Caco-2 (cell line): ENCODE data around the gene TRPT1. TPM values are rescaled to one million over a fixed set of nuclear protein-coding genes. Genes with fewer than 3 reads are reported as not detected.

ENCODE experiments used
- BruUV-seq: library from RNA; stranded (reverse); fragments of 400-500 nt; replicated peaks from 2 replicates; lab custom pipeline; 2021; lab: Mats Ljungman, UMichigan
- CTCF ChIA-PET: fragments of 300-600 bp; sonication (Branson Sonifier 250); formaldehyde crosslinking; loops from one replicate; lab custom pipeline; 2022; ENCODE audit warnings: antibody characterized with exemption; lab: Charles Lee
- POLR2A ChIA-PET: fragments of 300-600 bp; sonication (Branson Sonifier 250); formaldehyde crosslinking; loops from one replicate; lab custom pipeline; 2022; ENCODE audit warnings: antibody characterized with exemption; lab: Charles Lee
- DNase-seq, 2 experiments: peaks; one replicate each; pipeline versions ENCODE4 v3.0.0 to v3.0.0-alpha.2; 2020 to 2022
- H3K27me3 ChIP-seq: replicated peaks from 2 replicates; pipeline ENCODE4 v1.6.0; 2011; ENCODE audit warnings: low read length; ENCODE audit not compliant: control insufficient read depth, insufficient read depth
- H3K36me3 ChIP-seq: 2 replicates; pipeline ENCODE4 v1.5.1; 2011; ENCODE audit warnings: low read length; ENCODE audit not compliant: control insufficient read depth, insufficient read depth
- H3K4me1 ChIP-seq: fragments of 250-450 bp; sonication (Bioruptor Pico); 2 replicates; pipeline ENCODE4 v1.5.1; 2020; ENCODE audit warnings: mild to moderate bottlenecking
- H3K4me3 ChIP-seq: 2 replicates; pipeline ENCODE4 v1.5.1; 2011; ENCODE audit warnings: low read depth, mild to moderate bottlenecking, control low read depth, low read length
- H3K9me3 ChIP-seq: fragments of 250-450 bp; sonication (Bioruptor Pico); 2 replicates; pipeline ENCODE4 v1.5.1; 2020; ENCODE audit warnings: mild to moderate bottlenecking, moderate library complexity
- H3K27ac Mint-ChIP-seq: one replicate; pipeline ENCODE4 v1.8.0; 2022; ENCODE audit warnings: mixed read lengths; ENCODE audit not compliant: unreplicated experiment
- H3K27me3 Mint-ChIP-seq: one replicate; pipeline ENCODE4 v1.8.0; 2022; ENCODE audit warnings: mixed read lengths; ENCODE audit not compliant: insufficient read depth, unreplicated experiment
- H3K36me3 Mint-ChIP-seq: one replicate; pipeline ENCODE4 v1.8.0; 2022; ENCODE audit warnings: mild to moderate bottlenecking, mixed read lengths; ENCODE audit not compliant: insufficient read depth, unreplicated experiment
- H3K4me1 Mint-ChIP-seq: one replicate; pipeline ENCODE4 v1.8.0; 2022; ENCODE audit warnings: low read depth, mixed read lengths; ENCODE audit not compliant: unreplicated experiment
- H3K4me3 Mint-ChIP-seq: one replicate; pipeline ENCODE4 v1.8.0; 2022; ENCODE audit warnings: mild to moderate bottlenecking, moderate library complexity, mixed read lengths; ENCODE audit not compliant: unreplicated experiment
- H3K9me3 Mint-ChIP-seq: one replicate; pipeline ENCODE4 v1.8.0; 2022; ENCODE audit warnings: mixed read lengths; ENCODE audit not compliant: unreplicated experiment
- intact Hi-C: fragments of 100-400 bp; cut with micrococcal nuclease; formaldehyde crosslinking; loops from one replicate; pipeline ENCODE4 v1.10.0; 2022; ENCODE audit not compliant: unreplicated experiment
- total RNA-seq: library from RNA; stranded (reverse); gene quantifications from 2 replicates; pipeline ENCODE4 v1.2.3, GENCODE V29; 2022
- TF ChIP-seq, protein P1 (sequence below), 2 experiments: fragments of 200-600 bp in 1 of 2; IDR thresholded peaks; 1 replicate in 1 of 2; 2 replicates in 1 of 2; pipeline versions ENCODE4 v1.5.1 to v1.8.0; 2011 to 2022; ENCODE audit warnings: antibody characterized with exemption in 1 of 2, control low read depth in 1 of 2, inconsistent platforms in 1 of 2, low read depth in 1 of 2, low read length in 1 of 2, mild to moderate bottlenecking in 1 of 2, moderate library complexity in 1 of 2; ENCODE audit not compliant: insufficient read depth in 1 of 2, severe bottlenecking in 1 of 2, unreplicated experiment in 1 of 2

Gene TRPT1
- total RNA-seq, 1 experiment from 2014 or later, result 32.1 TPM

GRCh38 chr11:64258356-64258755 lies 32.4 kb upstream of the TRPT1 start:
- Mint-ChIP-seq H3K4me1 (peaks cover 8% of the 10 kb centered on the region), H3K9me3 (no peaks in the 10 kb centered on the region), H3K27me3 (no peaks in the 10 kb centered on the region), H3K4me3 (no peak overlapping the region), H3K36me3 (peaks cover 49% of the 10 kb centered on the region), H3K27ac (no peak overlapping the region)
- Histone ChIP-seq H3K4me3 (no peak overlapping the region), H3K4me1 (no peaks in the 10 kb centered on the region), H3K9me3 (no peaks in the 10 kb centered on the region), H3K27me3 (no peaks in the 10 kb centered on the region), H3K36me3 (peaks cover 4% of the 10 kb centered on the region)
- no TSS peak for BruUV-seq
- ChIA-PET POLR2A (no interaction called here), CTCF (no interaction called here)
- DNase-seq, result no peak
- TF ChIP-seq, protein P1, sequence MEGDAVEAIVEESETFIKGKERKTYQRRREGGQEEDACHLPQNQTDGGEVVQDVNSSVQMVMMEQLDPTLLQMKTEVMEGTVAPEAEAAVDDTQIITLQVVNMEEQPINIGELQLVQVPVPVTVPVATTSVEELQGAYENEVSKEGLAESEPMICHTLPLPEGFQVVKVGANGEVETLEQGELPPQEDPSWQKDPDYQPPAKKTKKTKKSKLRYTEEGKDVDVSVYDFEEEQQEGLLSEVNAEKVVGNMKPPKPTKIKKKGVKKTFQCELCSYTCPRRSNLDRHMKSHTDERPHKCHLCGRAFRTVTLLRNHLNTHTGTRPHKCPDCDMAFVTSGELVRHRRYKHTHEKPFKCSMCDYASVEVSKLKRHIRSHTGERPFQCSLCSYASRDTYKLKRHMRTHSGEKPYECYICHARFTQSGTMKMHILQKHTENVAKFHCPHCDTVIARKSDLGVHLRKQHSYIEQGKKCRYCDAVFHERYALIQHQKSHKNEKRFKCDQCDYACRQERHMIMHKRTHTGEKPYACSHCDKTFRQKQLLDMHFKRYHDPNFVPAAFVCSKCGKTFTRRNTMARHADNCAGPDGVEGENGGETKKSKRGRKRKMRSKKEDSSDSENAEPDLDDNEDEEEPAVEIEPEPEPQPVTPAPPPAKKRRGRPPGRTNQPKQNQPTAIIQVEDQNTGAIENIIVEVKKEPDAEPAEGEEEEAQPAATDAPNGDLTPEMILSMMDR (IDR thresholded peaks at IDR 0.05; ENCODE audit: insufficient read depth in 1 of 2, low read depth in 1 of 2, low read length in 1 of 2, severe bottlenecking in 1 of 2, unreplicated experiment in 1 of 2), result no peak
- intact Hi-C loops, result no loop called here

- H3K9me3 ChIP-seq, result no peaks in the 10 kb centered on the region
Measured at GRCh38 chr11:64256300-64256699, 30.3 kb upstream of the TRPT1 start.

DNA sequence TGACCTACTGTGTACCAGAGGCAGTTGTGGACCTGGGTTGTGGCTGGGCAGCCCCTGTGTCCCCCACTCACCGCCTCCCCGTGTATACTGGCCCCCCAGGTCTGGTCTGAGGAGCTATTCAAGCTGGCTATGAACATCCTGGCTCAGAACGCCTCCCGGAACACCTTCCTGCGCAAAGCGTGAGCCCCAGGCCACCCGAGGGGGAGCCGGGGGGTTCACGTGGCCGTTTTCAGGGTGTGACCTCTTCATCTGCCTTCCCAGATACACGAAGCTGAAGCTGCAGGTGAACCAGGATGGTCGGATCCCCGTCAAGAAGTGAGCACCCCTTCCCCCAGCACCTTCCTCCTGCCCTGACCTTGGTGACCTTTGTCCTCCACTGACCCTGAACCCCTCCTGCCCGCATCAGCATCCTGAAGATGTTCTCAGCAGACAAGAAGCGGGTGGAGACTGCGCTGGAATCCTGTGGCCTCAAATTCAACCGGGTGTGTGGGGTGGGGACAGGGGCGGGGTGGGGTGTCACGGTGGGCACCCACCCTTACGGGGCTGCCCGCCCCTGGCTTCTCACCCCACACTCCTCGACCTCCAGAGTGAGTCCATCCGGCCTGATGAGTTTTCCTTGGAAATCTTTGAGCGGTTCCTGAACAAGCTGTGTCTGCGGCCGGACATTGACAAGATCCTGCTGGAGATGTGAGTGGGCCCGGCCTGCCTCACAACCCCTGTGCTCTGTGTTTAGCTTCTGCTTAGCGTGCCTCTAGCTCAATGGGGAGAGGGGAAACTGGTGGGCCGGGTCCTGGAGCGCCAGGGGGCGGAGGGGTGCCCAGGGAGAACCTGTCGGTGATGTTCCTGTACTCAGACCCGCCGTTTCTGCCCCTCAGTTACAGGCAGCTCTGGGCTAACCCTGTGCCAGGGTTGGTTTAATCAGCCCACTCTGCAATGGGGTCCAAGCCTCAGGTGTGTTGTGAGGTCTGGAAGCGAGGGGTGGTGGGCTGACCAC lies 29.4 kb upstream of the TRPT1 start:
- TF ChIP-seq, protein P1 (IDR thresholded peaks at IDR 0.05; ENCODE audit: insufficient read depth in 1 of 2, low read depth in 1 of 2, low read length in 1 of 2, severe bottlenecking in 1 of 2, unreplicated experiment in 1 of 2), result no peak
- intact Hi-C loops, result no loop called here
- Mint-ChIP-seq H3K27me3 (no peaks in the 10 kb centered on the region), H3K27ac (no peak overlapping the region), H3K36me3 (peaks cover 41% of the 10 kb centered on the region), H3K4me3 (no peak overlapping the region), H3K4me1 (peaks cover 8% of the 10 kb centered on the region), H3K9me3 (no peaks in the 10 kb centered on the region)
- CTCF ChIA-PET, result no interaction called here
- no peaks in the 10 kb centered on the region for H3K27me3 ChIP-seq
- no peak for DNase-seq
- BruUV-seq, result no TSS peak
- no peaks in the 10 kb centered on the region for H3K9me3 ChIP-seq
- peaks cover 7% of the 10 kb centered on the region for H3K4me1 ChIP-seq
- H3K4me3 ChIP-seq, result no peak overlapping the region
- H3K36me3 ChIP-seq, result peaks cover 4% of the 10 kb centered on the region
- POLR2A ChIA-PET, result no interaction called here

More at GRCh38 chr11:64256300-64256699, 30.3 kb upstream of the TRPT1 start:
- H3K36me3 Mint-ChIP-seq, result peaks cover 47% of the 10 kb centered on the region
- H3K27ac Mint-ChIP-seq, result no peak overlapping the region
- TF ChIP-seq, protein P1 (IDR thresholded peaks at IDR 0.05; ENCODE audit: insufficient read depth in 1 of 2, low read depth in 1 of 2, low read length in 1 of 2, severe bottlenecking in 1 of 2, unreplicated experiment in 1 of 2), result no peak
- H3K27me3 Mint-ChIP-seq, result no peaks in the 10 kb centered on the region
- intact Hi-C loops, result no loop called here
- no TSS peak for BruUV-seq
- H3K4me1 Mint-ChIP-seq, result peaks cover 8% of the 10 kb centered on the region
- ChIA-PET CTCF (no interaction called here), POLR2A (no interaction called here)
- peaks cover 3% of the 10 kb centered on the region; the same call in 1 of the 2 replicates for H3K4me1 ChIP-seq
- H3K4me3 ChIP-seq, result no peak overlapping the region
- DNase-seq, result no peak
- no peaks in the 10 kb centered on the region for H3K27me3 ChIP-seq
- H3K36me3 ChIP-seq, result peaks cover 4% of the 10 kb centered on the region
- no peaks in the 10 kb centered on the region for H3K9me3 Mint-ChIP-seq
- H3K4me3 Mint-ChIP-seq, result no peak overlapping the region
